Epithelial cell of proximal tubule (primary cell): ENCODE measurements around the gene DEFB129. TPM values are rescaled to one million over a fixed set of nuclear protein-coding genes. Genes with fewer than 3 reads are reported as not detected.

ENCODE experiments used
- DNase-seq: peaks from one replicate; pipeline ENCODE4 v3.0.0-alpha.2; 2011; ENCODE audit warnings: low read depth
- H3K4me3 ChIP-seq: 2 replicates; pipeline ENCODE4 v1.5.1; 2011; ENCODE audit warnings: low read depth, mild to moderate bottlenecking, low read length
- CTCF ChIP-seq: conservative IDR thresholded peaks from 2 replicates; pipeline ENCODE4 v1.5.1; 2012; ENCODE audit warnings: low read depth, mild to moderate bottlenecking, low read length
- total RNA-seq: library from RNA; depleted of rRNA; stranded (reverse); fragments of >200 nt; gene quantifications from 2 replicates; pipeline ENCODE4 v1.2.3, GENCODE V29; 2015

The DEFB129 gene
- total RNA-seq, 1 donor from 2014 or later = not detected

DNA sequence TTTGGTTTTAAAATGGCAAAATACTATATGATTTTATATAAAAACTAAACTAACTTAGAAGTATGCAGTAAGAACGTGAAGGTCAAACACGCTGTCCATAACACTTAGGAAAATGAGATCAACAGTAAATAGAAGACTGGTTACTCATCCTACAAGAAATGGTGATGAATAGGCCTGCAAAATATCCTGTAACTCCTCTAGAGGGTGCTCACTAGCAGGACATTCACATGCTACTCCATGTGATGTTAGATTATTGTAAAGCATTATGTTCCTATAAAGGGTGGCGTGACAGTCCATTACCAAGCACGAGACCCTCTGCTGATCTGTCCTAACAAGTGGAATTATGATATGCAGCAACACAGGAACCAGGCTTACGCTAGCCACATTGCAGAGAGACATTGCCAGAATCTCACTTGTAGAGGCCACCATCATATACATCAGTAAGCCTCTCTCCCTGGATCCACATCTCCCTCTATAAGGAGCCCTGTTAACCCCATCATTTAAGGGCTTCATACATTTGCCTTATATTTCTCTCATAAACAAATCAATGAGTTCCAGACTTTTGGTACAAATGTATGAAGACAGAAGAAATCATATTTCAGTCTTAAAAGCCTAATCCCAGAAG is 18.0 kb upstream of the DEFB129 start:
- TF ChIP-seq CTCF = peak; percentile 67
- no peak overlapping the region for H3K4me3 ChIP-seq
- DNase-seq = peak; percentile 29

- TF ChIP-seq CTCF = no peak
- H3K4me3 ChIP-seq = no peak overlapping the region
- no peak for DNase-seq
Observed at GRCh38 chr20:210809-211502, 16.1 kb upstream of the DEFB129 start.

GRCh38 chr20:214383-214782 is 12.7 kb upstream of the DEFB129 start:
- no peak overlapping the region for H3K4me3 ChIP-seq
- no peak for DNase-seq
- no peak for TF ChIP-seq CTCF

GRCh38 chr20:215796-216195 is 11.3 kb upstream of the DEFB129 start:
- TF ChIP-seq CTCF = no peak
- DNase-seq = no peak
- H3K4me3 ChIP-seq = no peak overlapping the region

GRCh38 chr20:217266-217665 is 9.8 kb upstream of the DEFB129 start:
- TF ChIP-seq CTCF = no peak
- DNase-seq = no peak
- H3K4me3 ChIP-seq = no peak overlapping the region

- peak; percentile 63 for TF ChIP-seq CTCF
- DNase-seq = no peak
- no peak overlapping the region for H3K4me3 ChIP-seq
Observed at GRCh38 chr20:219290-220115, 7.6 kb upstream of the DEFB129 start.
